Esophagus muscularis mucosa (tissue), 4 donors: ENCODE measurements around the gene FAM169A. TPM values are rescaled to one million over a fixed set of nuclear protein-coding genes. Genes with fewer than 3 reads are reported as not detected.

Experiments
- DNase-seq: peaks from one replicate; pipeline ENCODE4 v3.0.0-alpha.2; 2017; ENCODE audit errors: extremely low spot score
- H3K27ac ChIP-seq, 4 donors: fragments of 200-600 bp; sonication (generic); replicated peaks in 1 of 4; 1 replicate in 3 of 4; 2 replicates in 1 of 4; pipeline ENCODE4 v1.5.1; 2016 to 2019; ENCODE audit warnings: mild to moderate bottlenecking in 1 of 4
- H3K27me3 ChIP-seq, 4 donors: fragments of 200-600 bp; sonication (generic); one replicate each; pipeline versions ENCODE4 v1.5.1 to v1.6.0; 2016 to 2019
- H3K36me3 ChIP-seq, 4 donors: fragments of 200-600 bp; sonication (generic); one replicate each; pipeline ENCODE4 v1.5.1; 2016 to 2019
- H3K4me1 ChIP-seq, 4 donors: fragments of 200-600 bp; sonication (generic); one replicate each; pipeline ENCODE4 v1.5.1; 2016 to 2019
- H3K4me3 ChIP-seq, 4 donors: fragments of 200-600 bp; sonication (generic); 1 replicate in 2 of 4; 2 replicates in 2 of 4; pipeline ENCODE4 v1.5.1; 2016 to 2019; ENCODE audit warnings: mild to moderate bottlenecking in 4 of 4, moderate library complexity in 1 of 4
- H3K9me3 ChIP-seq, 4 donors: fragments of 200-600 bp; sonication (generic); 1 replicate in 3 of 4; 2 replicates in 1 of 4; pipeline ENCODE4 v1.5.1; 2016 to 2019
- EP300 ChIP-seq: sonication (generic); formaldehyde crosslinking; IDR thresholded peaks from one replicate; pipeline ENCODE4 v1.6.1; 2017; ENCODE audit warnings: antibody characterized with exemption
- POLR2A ChIP-seq: fragments of 450-650 bp; IDR thresholded peaks from one replicate; pipeline ENCODE4 v1.6.1; 2017; ENCODE audit warnings: antibody characterized with exemption, moderate library complexity, mild to moderate bottlenecking, low read depth
- POLR2AphosphoS5 ChIP-seq, 2 donors: sonication (generic); formaldehyde crosslinking; IDR thresholded peaks; one replicate each; pipeline ENCODE4 v1.6.1; 2017; ENCODE audit warnings: antibody characterized with exemption in 2 of 2
- WGBS: methylation state at CpG from one replicate; pipeline ENCODE4 v1.1.5; 2018; 5-methylcytosine and 5-hydroxymethylcytosine counted together
- intact Hi-C: fragments of 100-400 bp; cut with DNase I; formaldehyde crosslinking; loops from one replicate; pipeline ENCODE4 v1.15.1; 2023
- total RNA-seq, 4 donors: library from RNA; depleted of rRNA; stranded (reverse); fragments of >200 nt; gene quantifications; one replicate each; pipeline versions ENCODE4 v1.1.0 to v1.2.1, GENCODE V29; 2016
- TF ChIP-seq, protein P1 (sequence below), 3 experiments: fragments of 200-600 bp in 2 of 3; fragments of 450-650 bp in 1 of 3; sonication (generic) in 2 of 3; IDR thresholded peaks; one replicate each; pipeline ENCODE4 v1.5.1; 2017 to 2019; ENCODE audit warnings: antibody characterized with exemption in 3 of 3, mild to moderate bottlenecking in 2 of 3, moderate library complexity in 1 of 3

The FAM169A gene
- total RNA-seq, 4 donors from 2014 or later = 0.80 to 2.1 (median 1.3) TPM

- Histone ChIP-seq H3K27me3 (no peaks in the 10 kb centered on the region), H3K4me3 (no peak overlapping the region), H3K27ac (no peak overlapping the region), H3K36me3 (no peaks in the 10 kb centered on the region), H3K9me3 (peaks cover 0 to 4% (median 0%) of the 10 kb centered on the region in 4 donors), H3K4me1 (no peaks in the 10 kb centered on the region)
- TF ChIP-seq POLR2A (no peak), EP300 (no peak), POLR2AphosphoS5 (IDR thresholded peaks at IDR 0.05) (no peak)
- TF ChIP-seq, protein P1, sequence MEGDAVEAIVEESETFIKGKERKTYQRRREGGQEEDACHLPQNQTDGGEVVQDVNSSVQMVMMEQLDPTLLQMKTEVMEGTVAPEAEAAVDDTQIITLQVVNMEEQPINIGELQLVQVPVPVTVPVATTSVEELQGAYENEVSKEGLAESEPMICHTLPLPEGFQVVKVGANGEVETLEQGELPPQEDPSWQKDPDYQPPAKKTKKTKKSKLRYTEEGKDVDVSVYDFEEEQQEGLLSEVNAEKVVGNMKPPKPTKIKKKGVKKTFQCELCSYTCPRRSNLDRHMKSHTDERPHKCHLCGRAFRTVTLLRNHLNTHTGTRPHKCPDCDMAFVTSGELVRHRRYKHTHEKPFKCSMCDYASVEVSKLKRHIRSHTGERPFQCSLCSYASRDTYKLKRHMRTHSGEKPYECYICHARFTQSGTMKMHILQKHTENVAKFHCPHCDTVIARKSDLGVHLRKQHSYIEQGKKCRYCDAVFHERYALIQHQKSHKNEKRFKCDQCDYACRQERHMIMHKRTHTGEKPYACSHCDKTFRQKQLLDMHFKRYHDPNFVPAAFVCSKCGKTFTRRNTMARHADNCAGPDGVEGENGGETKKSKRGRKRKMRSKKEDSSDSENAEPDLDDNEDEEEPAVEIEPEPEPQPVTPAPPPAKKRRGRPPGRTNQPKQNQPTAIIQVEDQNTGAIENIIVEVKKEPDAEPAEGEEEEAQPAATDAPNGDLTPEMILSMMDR (IDR thresholded peaks at IDR 0.05) = no peak
- DNase-seq = no peak
- WGBS = 96% methylated on average over 2 of the region's 2 CpGs
- intact Hi-C loops = no loop called here
Measured at GRCh38 chr5:74853256-74853655, 12.9 kb downstream of the FAM169A start.

DNA sequence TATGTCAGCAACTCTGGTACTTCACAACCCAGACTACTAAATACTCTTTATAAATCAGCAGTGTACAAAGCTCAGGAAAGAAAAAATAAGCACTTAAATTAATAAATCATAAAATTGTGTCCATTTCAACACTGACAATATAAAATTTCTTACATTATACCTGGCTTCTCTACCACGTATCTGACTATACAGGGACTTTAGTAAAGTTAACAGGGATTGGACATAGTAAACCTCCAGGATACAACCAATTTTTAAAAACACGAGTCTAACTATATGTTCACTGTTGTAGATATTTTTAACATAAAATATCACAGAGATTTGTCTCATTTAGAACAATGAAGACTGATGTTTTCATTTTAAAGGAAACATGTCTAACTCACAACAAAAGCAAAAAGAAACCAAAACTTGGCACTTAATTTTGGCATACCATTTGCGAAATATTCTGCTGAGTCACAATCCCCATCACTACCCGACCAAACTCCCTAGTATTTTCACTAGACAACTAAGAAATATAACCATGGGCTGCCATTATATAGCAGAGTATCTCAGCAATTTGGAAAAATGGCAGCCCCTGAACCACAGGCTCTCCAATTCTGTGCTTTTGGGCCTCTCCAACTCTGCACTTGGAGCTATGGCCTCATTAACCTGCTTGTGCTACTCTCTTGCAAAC, 14.4 kb downstream of the FAM169A start:
- H3K9me3 ChIP-seq = peaks cover 0 to 4% (median 0%) of the 10 kb centered on the region in 4 donors
- intact Hi-C loops = no loop called here
- TF ChIP-seq POLR2AphosphoS5 (IDR thresholded peaks at IDR 0.05) (no peak), EP300 (no peak), POLR2A (no peak)
- TF ChIP-seq, protein P1 (IDR thresholded peaks at IDR 0.05) = no peak
- peak overlapping the region in 1 of 4 donors; percentile 4 for H3K27ac ChIP-seq
- DNase-seq = no peak
- H3K27me3 ChIP-seq = no peaks in the 10 kb centered on the region
- WGBS = 54% methylated on average over 4 of the region's 4 CpGs
- no peak overlapping the region for H3K4me3 ChIP-seq
- H3K4me1 ChIP-seq = no peaks in the 10 kb centered on the region
- H3K36me3 ChIP-seq = no peaks in the 10 kb centered on the region

- Histone ChIP-seq H3K27ac (no peak overlapping the region), H3K4me1 (no peaks in the 10 kb centered on the region), H3K9me3 (peaks cover 0 to 2% (median 0%) of the 10 kb centered on the region in 4 donors), H3K4me3 (no peak overlapping the region), H3K27me3 (no peaks in the 10 kb centered on the region), H3K36me3 (no peaks in the 10 kb centered on the region)
- TF ChIP-seq POLR2AphosphoS5 (IDR thresholded peaks at IDR 0.05) (no peak), POLR2A (no peak), EP300 (no peak)
- TF ChIP-seq, protein P1 (IDR thresholded peaks at IDR 0.05) = no peak
- 67% methylated on average over 4 of the region's 4 CpGs for WGBS
- no peak for DNase-seq
- intact Hi-C loops = no loop called here
Measured at GRCh38 chr5:74850789-74851425, 15.3 kb downstream of the FAM169A start.

DNA sequence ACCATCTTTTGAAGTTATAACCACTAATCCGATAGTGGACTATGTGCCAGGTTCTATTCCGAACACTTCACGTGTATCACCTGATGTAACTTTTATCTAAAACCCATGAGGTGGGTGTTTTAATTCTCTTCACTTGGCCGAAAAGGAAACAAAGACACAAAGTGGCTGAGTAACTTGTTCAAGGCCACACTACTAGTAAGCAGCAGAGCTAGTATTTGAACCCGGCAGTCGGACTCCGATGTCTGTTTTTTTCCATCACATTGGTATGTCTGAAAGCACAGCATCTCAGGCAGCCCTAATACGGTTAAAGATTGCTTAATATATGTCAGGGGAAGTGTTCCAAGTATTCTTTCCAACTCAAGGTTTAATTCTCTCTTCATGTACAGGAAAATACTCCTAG, 16.2 kb downstream of the FAM169A start:
- H3K4me3 ChIP-seq = no peak overlapping the region
- TF ChIP-seq EP300 (no peak), POLR2A (no peak), POLR2AphosphoS5 (IDR thresholded peaks at IDR 0.05) (no peak)
- TF ChIP-seq, protein P1 (IDR thresholded peaks at IDR 0.05) = no peak
- WGBS = 89% methylated on average over 8 of the region's 8 CpGs
- no peak overlapping the region for H3K27ac ChIP-seq
- no peaks in the 10 kb centered on the region for H3K27me3 ChIP-seq
- no peaks in the 10 kb centered on the region for H3K9me3 ChIP-seq
- no peaks in the 10 kb centered on the region for H3K4me1 ChIP-seq
- intact Hi-C loops = no loop called here
- no peaks in the 10 kb centered on the region for H3K36me3 ChIP-seq
- DNase-seq = no peak
